Measurements from ENCODE around the gene ADGRF3.
"Not testable (repeated sequence)": the region's sequence is repeated elsewhere in the genome, so short reads cannot be mapped to it uniquely, and the experiment has no call there.

Gene ADGRF3

GRCh38 chr2:26270373-26270772 is 76.2 kb downstream of the ADGRF3 start:
- no peak for DNase-seq

- DNase-seq: no peak
Observed at GRCh38 chr2:26269571-26270158, 76.9 kb downstream of the ADGRF3 start.

- DNase-seq: not testable (repeated sequence)
Observed at GRCh38 chr2:26268670-26269385, 77.8 kb downstream of the ADGRF3 start.

GRCh38 chr2:26268213-26268612 is 78.4 kb downstream of the ADGRF3 start:
- no peak for DNase-seq

- not testable (repeated sequence) for DNase-seq
Observed at GRCh38 chr2:26258836-26259235, 87.8 kb downstream of the ADGRF3 start.

All from activated CD4-positive, CD25-positive, alpha-beta regulatory T cell treated with anti-CD3 and anti-CD28 coated beads, Interleukin-2, amount 50 U/mL, for 72 hours (primary cell).